ENCODE results near the gene SMYD1. TPM values are rescaled to one million over a fixed set of nuclear protein-coding genes. Genes with fewer than 3 reads are reported as not detected.
"Not testable (repeated sequence)": the region's sequence is repeated elsewhere in the genome, so short reads cannot be mapped to it uniquely, and the experiment has no call there.

SMYD1 gene
- total RNA-seq (2014; rRNA removed; shearing (Covaris generic)), result not detected in 2 replicates

- DNase-seq (ENCODE audit: low read depth), result no peak
Measured at GRCh38 chr2:88067598-88067997, at the start of gene SMYD1. Gene SMYD1, plus strand, starts transcription at chr2:88067825. Its CDS starts 40 bp downstream, at chr2:88067865.

- DNase-seq (ENCODE audit: low read depth), result peak; percentile 17
Measured at GRCh38 chr2:88018077-88018805, 49.4 kb upstream of the SMYD1 start.

GRCh38 chr2:88018909-88019308, 48.7 kb upstream of the SMYD1 start:
- no peak for DNase-seq (ENCODE audit: low read depth)

GRCh38 chr2:88019985-88020384, 47.6 kb upstream of the SMYD1 start:
- DNase-seq (ENCODE audit: low read depth), result no peak

GRCh38 chr2:88022669-88022921, 45.0 kb upstream of the SMYD1 start:
- no peak for DNase-seq (ENCODE audit: low read depth)

GRCh38 chr2:88024509-88024908, 43.1 kb upstream of the SMYD1 start:
- DNase-seq (ENCODE audit: low read depth), result no peak

- no peak for DNase-seq (ENCODE audit: low read depth)
Measured at GRCh38 chr2:88027697-88028389, 39.8 kb upstream of the SMYD1 start.

- no peak for DNase-seq (ENCODE audit: low read depth)
Measured at GRCh38 chr2:88028931-88029330, 38.7 kb upstream of the SMYD1 start.

- no peak for DNase-seq (ENCODE audit: low read depth)
Measured at GRCh38 chr2:88032070-88032702, 35.4 kb upstream of the SMYD1 start.

GRCh38 chr2:88036182-88036581, 31.4 kb upstream of the SMYD1 start:
- no peak for DNase-seq (ENCODE audit: low read depth)

- DNase-seq (ENCODE audit: low read depth), result no peak
Measured at GRCh38 chr2:88036606-88037005, 31.0 kb upstream of the SMYD1 start.

GRCh38 chr2:88038263-88039105, 29.1 kb upstream of the SMYD1 start:
- peak; percentile 86 for DNase-seq (ENCODE audit: low read depth)

- DNase-seq (ENCODE audit: low read depth), result no peak
Measured at GRCh38 chr2:88042476-88042875, 25.1 kb upstream of the SMYD1 start.

- DNase-seq (ENCODE audit: low read depth), result not testable (repeated sequence)
Measured at GRCh38 chr2:88045561-88045960, 22.1 kb upstream of the SMYD1 start.

GRCh38 chr2:88048541-88048940, 19.1 kb upstream of the SMYD1 start:
- DNase-seq (ENCODE audit: low read depth), result no peak

- DNase-seq (ENCODE audit: low read depth), result no peak
Measured at GRCh38 chr2:88049622-88050021, 18.0 kb upstream of the SMYD1 start.

- no peak for DNase-seq (ENCODE audit: low read depth)
Measured at GRCh38 chr2:88051792-88052191, 15.8 kb upstream of the SMYD1 start.

GRCh38 chr2:88053296-88053695, 14.3 kb upstream of the SMYD1 start:
- DNase-seq (ENCODE audit: low read depth), result no peak

- DNase-seq (ENCODE audit: low read depth), result peak; percentile 35
Measured at GRCh38 chr2:88053934-88054781, 13.5 kb upstream of the SMYD1 start.

GRCh38 chr2:88054782-88055370, 12.7 kb upstream of the SMYD1 start:
- peak; percentile 52 for DNase-seq (ENCODE audit: low read depth)

Measured in RPMI7951 (cell line).